HG03045 (cell line): Measurements from ENCODE around the gene SFTPB.
"Not testable (repeated sequence)": the region's sequence is repeated elsewhere in the genome, so short reads cannot be mapped to it uniquely, and the experiment has no call there.

Experiments used
- ATAC-seq: cut with Tn5 transposase; IDR thresholded peaks from one replicate; pipeline ENCODE4 v1.9.1; 2021; ENCODE audit warnings: mild to moderate bottlenecking, moderate library complexity; ENCODE audit not compliant: unreplicated experiment

SFTPB gene

GRCh38 chr2:85668009-85668856, at the start of gene SFTPB:
Gene SFTPB (minus strand): TSS chr2:85668199. CDS start chr2:85668183, 16 bp downstream.
- ATAC-seq, result no peak

GRCh38 chr2:85717308-85718008, 49.5 kb upstream of the SFTPB start:
- no peak for ATAC-seq

GRCh38 chr2:85716346-85716914, 48.4 kb upstream of the SFTPB start:
- ATAC-seq, result no peak

- no peak for ATAC-seq
Measured at GRCh38 chr2:85714841-85715240, 46.8 kb upstream of the SFTPB start.

GRCh38 chr2:85714421-85714820, 46.4 kb upstream of the SFTPB start:
- ATAC-seq, result not testable (repeated sequence)

GRCh38 chr2:85713836-85714235, 45.8 kb upstream of the SFTPB start:
- no peak for ATAC-seq

- no peak for ATAC-seq
Measured at GRCh38 chr2:85712849-85713612, 45.0 kb upstream of the SFTPB start.

- ATAC-seq, result no peak
Measured at GRCh38 chr2:85712336-85712735, 44.3 kb upstream of the SFTPB start.

- no peak for ATAC-seq
Measured at GRCh38 chr2:85711578-85712060, 43.6 kb upstream of the SFTPB start.

GRCh38 chr2:85710687-85711577, 42.9 kb upstream of the SFTPB start:
- ATAC-seq, result no peak

GRCh38 chr2:85709401-85709811, 41.4 kb upstream of the SFTPB start:
- no peak for ATAC-seq

GRCh38 chr2:85708641-85709040, 40.6 kb upstream of the SFTPB start:
- no peak for ATAC-seq

- peak; percentile 65 for ATAC-seq
Measured at GRCh38 chr2:85707304-85707703, 39.3 kb upstream of the SFTPB start.

GRCh38 chr2:85706599-85707296, 38.7 kb upstream of the SFTPB start:
- no peak for ATAC-seq

GRCh38 chr2:85706063-85706462, 38.1 kb upstream of the SFTPB start:
- ATAC-seq, result no peak

GRCh38 chr2:85705680-85706039, 37.7 kb upstream of the SFTPB start:
- ATAC-seq, result no peak

GRCh38 chr2:85704800-85705679, 37.0 kb upstream of the SFTPB start:
- peak; percentile 44 for ATAC-seq

- no peak for ATAC-seq
Measured at GRCh38 chr2:85704038-85704437, 36.0 kb upstream of the SFTPB start.
